GM12878 (cell line): Measurements from ENCODE around the gene ARHGAP15. TPM values are rescaled to one million over a fixed set of nuclear protein-coding genes. Genes with fewer than 3 reads are reported as not detected.

Source experiments
- ATAC-seq: fragments of 200-7000 bp; cut with Tn5 transposase; 3 replicates; pipeline ENCODE4 v1.9.1; 2020; ENCODE audit warnings: mild to moderate bottlenecking, moderate library complexity
- BruUV-seq: library from RNA; stranded (reverse); fragments of 400-500 nt; replicated peaks from 2 replicates; lab custom pipeline; 2021; lab: Mats Ljungman, UMichigan
- CTCF ChIA-PET: fragments of 300-600 bp; sonication (Branson Sonifier 250); formaldehyde crosslinking; extraction: SDS; loops from one replicate; lab custom pipeline; 2021; ENCODE audit warnings: inconsistent platforms; lab: Yijun Ruan, JAX
- POLR2A ChIA-PET: fragments of 350-600 bp; formaldehyde crosslinking; extraction: SDS; loops from one replicate; lab custom pipeline; 2021; ENCODE audit warnings: inconsistent platforms; lab: Charles Lee
- RAD21 ChIA-PET: fragments of 300-600 bp; sonication (Branson Sonifier 250); formaldehyde crosslinking; loops from one replicate; lab custom pipeline; 2023; ENCODE audit warnings: antibody characterized with exemption; ENCODE audit not compliant: unreplicated experiment; lab: Charles Lee
- SMC1A ChIA-PET: fragments of 300-600 bp; sonication (Branson Sonifier 250); formaldehyde crosslinking; loops from one replicate; lab custom pipeline; 2023; ENCODE audit not compliant: unreplicated experiment, uncharacterized antibody; lab: Charles Lee
- DNase-seq: peaks from one replicate; pipeline ENCODE4 v3.0.0-alpha.2; 2011; ENCODE audit warnings: low read depth, low spot score
- FAIRE-seq: peaks from 3 replicates; lab custom pipeline; 2011; peaks lifted over from hg19 to GRCh38; lab: Jason Lieb, UNC
- H2AFZ ChIP-seq: 2 replicates; pipeline ENCODE4 v1.6.0; 2011; ENCODE audit warnings: low read depth, low read length, control low read depth; ENCODE audit not compliant: control insufficient read depth
- H3K27ac ChIP-seq: 2 replicates; pipeline ENCODE4 v1.5.1; 2011; ENCODE audit warnings: control low read depth; ENCODE audit not compliant: control insufficient read depth, insufficient read depth
- H3K27me3 ChIP-seq, 2 experiments: replicated peaks in 1 of 2; 2 replicates each; pipeline versions ENCODE4 v1.6.0 to v1.6.1; 2011; ENCODE audit warnings: low read length in 1 of 2; ENCODE audit not compliant: control insufficient read depth in 2 of 2, insufficient read depth in 2 of 2
- H3K36me3 ChIP-seq, 2 experiments: 2 replicates each; pipeline ENCODE4 v1.5.1; 2011; ENCODE audit warnings: low read length in 1 of 2; ENCODE audit not compliant: control insufficient read depth in 2 of 2, insufficient read depth in 2 of 2
- H3K4me1 ChIP-seq: 2 replicates; pipeline ENCODE4 v1.6.1; 2011; ENCODE audit warnings: mild to moderate bottlenecking, low read length, moderate library complexity, mixed read lengths; ENCODE audit not compliant: control insufficient read depth, insufficient read depth
- H3K4me2 ChIP-seq: 2 replicates; pipeline ENCODE4 v1.6.0; 2011; ENCODE audit warnings: control low read depth; ENCODE audit not compliant: control insufficient read depth, insufficient read depth
- H3K4me3 ChIP-seq: fragments of 200-600 bp; sonication (generic); 2 replicates; pipeline ENCODE4 v1.5.1; 2016
- H3K79me2 ChIP-seq: 2 replicates; pipeline ENCODE4 v1.6.0; 2011; ENCODE audit warnings: low read length; ENCODE audit not compliant: control insufficient read depth, insufficient read depth
- H3K9ac ChIP-seq: 2 replicates; pipeline ENCODE4 v1.8.0; 2011; ENCODE audit warnings: low read length, control low read depth, mixed read lengths; ENCODE audit not compliant: control insufficient read depth, insufficient read depth
- H3K9me3 ChIP-seq: replicated peaks from 3 replicates; pipeline ENCODE4 v1.5.1; 2011; ENCODE audit warnings: mild to moderate bottlenecking, low read length; ENCODE audit not compliant: control insufficient read depth, insufficient read depth
- H4K20me1 ChIP-seq: 2 replicates; pipeline ENCODE4 v1.6.0; 2011; ENCODE audit not compliant: control insufficient read depth, insufficient read depth
- NFXL1 ChIP-seq: fragments of 450-650 bp; IDR thresholded peaks from 2 replicates; pipeline ENCODE4 v1.6.1; 2017; ENCODE audit warnings: antibody characterized with exemption, mild to moderate bottlenecking, borderline replicate concordance
- RELA ChIP-seq: fragments of 450-650 bp; IDR thresholded peaks from 2 replicates; pipeline ENCODE4 v1.8.0; 2014; ENCODE audit warnings: borderline replicate concordance; ENCODE audit not compliant: partially characterized antibody
- SMC3 ChIP-seq: IDR thresholded peaks from 2 replicates; pipeline ENCODE4 v1.6.1; 2011; ENCODE audit warnings: low read length, improper control_type of control experiment, borderline replicate concordance
- STAT3 ChIP-seq: IDR thresholded peaks from 2 replicates; pipeline ENCODE4 v1.6.1; 2011; ENCODE audit warnings: low read depth, low read length, improper control_type of control experiment
- WGBS: methylation state at CpG from one replicate; pipeline ENCODE4 v1.1.6; 2016; ENCODE audit warnings: low lambda C conversion rate; ENCODE audit not compliant: insufficient replicate concordance, insufficient coverage; ENCODE audit errors: missing lambda C conversion rate; 5-methylcytosine and 5-hydroxymethylcytosine counted together
- in situ Hi-C: fragments of 300-500 bp; cut with MboI; formaldehyde crosslinking; loops from 9 replicates; pipeline ENCODE4 v1.14.3; 2018; ENCODE audit warnings: mixed read lengths
- intact Hi-C: fragments of 100-400 bp; cut with micrococcal nuclease; formaldehyde crosslinking; loops from one replicate; pipeline ENCODE4 v1.14.2; 2022; ENCODE audit not compliant: unreplicated experiment
- polyA plus RNA-seq, 11 experiments: library from polyadenylated mRNA; depleted of rRNA in 4 of 11; unstranded in 6 of 11; stranded (reverse) in 5 of 11; fragments of >200 nt; fragmentation: Nextera tagmentation in 4 of 11; fragmentation: Illumina TruSeq in 1 of 11; extraction: Ambion mirVana in 4 of 11; extraction: Trizol in 1 of 11; gene quantifications; 1 replicate in 1 of 11; 2 replicates in 10 of 11; pipeline versions ENCODE4 v1.2.1 to v1.2.3, GENCODE V29; 2011 to 2016; ENCODE audit warnings: inconsistent platforms in 2 of 11, missing spikeins in 2 of 11, low read depth in 1 of 11
- total RNA-seq, 4 experiments: library from RNA; depleted of rRNA in 3 of 4; stranded (reverse); fragments of >200 nt in 3 of 4; fragmentation: Illumina TruSeq in 1 of 4; extraction: Trizol in 1 of 4; gene quantifications; 2 replicates each; pipeline versions ENCODE4 v1.2.1 to v1.2.3, GENCODE V29; 2013 to 2021
- TF ChIP-seq, protein P1 (sequence below): IDR thresholded peaks from 2 replicates; pipeline ENCODE4 v1.6.1; 2011; ENCODE audit warnings: low read depth, mild to moderate bottlenecking, low read length, moderate library complexity, borderline replicate concordance; ENCODE audit errors: extremely low read depth

Gene ARHGAP15
- total and polyA plus RNA-seq, 10 of the 15 experiments (the other 5 are each of a cell fraction or from before 2014, with no cell fraction given) = 38.0 to 92.6 (median 66.7) TPM

DNA sequence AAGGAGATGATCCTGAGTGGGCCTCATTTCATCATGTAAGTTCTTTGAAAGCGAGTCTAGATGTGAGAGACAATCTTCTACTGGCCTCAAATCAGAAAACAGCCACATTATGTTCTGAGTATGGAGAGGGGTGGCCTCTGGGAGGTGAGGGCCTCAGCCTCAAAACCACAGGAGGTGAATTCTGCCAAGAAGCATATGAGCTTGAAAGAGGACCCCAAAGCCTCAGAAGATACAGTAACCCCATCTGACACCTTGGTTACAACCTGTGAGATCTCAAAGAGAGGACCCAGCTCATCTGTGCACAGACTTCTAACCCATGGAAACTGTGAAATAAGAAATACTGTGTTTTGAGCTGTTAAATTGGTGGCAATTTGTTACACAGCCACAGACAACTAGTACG is 200.1 kb downstream of the ARHGAP15 start:
- no peak overlapping the region for H2AFZ ChIP-seq
- TF ChIP-seq SMC3 (no peak), STAT3 (no peak), NFXL1 (no peak)
- H3K4me1 ChIP-seq = no peaks in the 10 kb centered on the region
- DNase-seq = no peak
- no peak overlapping the region for H3K4me3 ChIP-seq
- H3K9me3 ChIP-seq = no peaks in the 10 kb centered on the region
- no peak overlapping the region for H3K4me2 ChIP-seq
- H3K27ac ChIP-seq = no peak overlapping the region
- H4K20me1 ChIP-seq = no peaks in the 10 kb centered on the region
- no peaks in the 10 kb centered on the region for H3K79me2 ChIP-seq
- H3K27me3 ChIP-seq = no peaks in the 10 kb centered on the region
- RAD21 ChIA-PET = interaction anchor here (0.6 kb wide), 1 partner anchor 1439 kb away, joined by 3 read pairs; no protein-coding TSS in a partner anchor
- intact Hi-C loops = no loop called here
- FAIRE-seq = no peak
- BruUV-seq = no TSS peak
- no peak overlapping the region for H3K9ac ChIP-seq
- 100% methylated on average over 2 of the region's 2 CpGs for WGBS
- POLR2A ChIA-PET = no interaction called here
- in situ Hi-C loops = no loop called here
- SMC1A ChIA-PET = no interaction called here
- ATAC-seq = no peak
- CTCF ChIA-PET = interaction anchor here (0.6 to 1.0 kb wide), 2 partner anchors 11 to 463 kb away, joined by 3 to 5 read pairs; no protein-coding TSS in a partner anchor
- no peaks in the 10 kb centered on the region for H3K36me3 ChIP-seq

DNA sequence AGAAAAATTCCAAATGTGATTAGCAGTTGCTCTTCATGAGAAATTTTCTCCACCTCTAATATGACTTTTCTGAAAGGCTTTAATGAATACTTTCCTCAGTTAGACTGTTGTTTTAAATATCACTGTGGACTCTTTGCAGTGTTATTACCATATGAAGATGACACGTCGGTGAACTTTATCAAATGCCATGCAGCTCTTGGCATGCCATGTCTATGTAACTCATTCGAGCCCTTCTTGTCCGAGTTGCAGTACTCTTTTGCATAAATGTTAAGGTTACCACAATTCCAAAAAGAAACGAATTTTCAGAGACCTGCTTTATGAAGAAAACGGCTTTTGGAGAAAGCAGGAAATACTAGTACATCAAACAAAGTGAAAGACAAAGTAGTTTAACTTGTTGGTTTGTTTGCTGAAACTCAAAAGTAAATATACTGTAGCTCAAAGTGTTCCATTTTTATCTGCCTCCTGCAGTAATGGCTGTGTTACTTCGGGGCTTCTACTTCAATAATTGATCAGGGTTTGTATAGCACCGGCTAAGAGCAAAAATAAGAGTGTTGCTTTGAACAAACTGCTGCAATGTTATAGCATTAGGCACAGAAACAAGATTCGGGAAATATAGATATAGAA is 204.1 kb downstream of the ARHGAP15 start:
- ChIA-PET POLR2A (interaction anchor here (0.6 kb wide), 1 partner anchor 12 kb away, joined by 6 read pairs; no protein-coding TSS in a partner anchor), CTCF (interaction anchor here (1.3 kb wide), 1 partner anchor 8 kb away, joined by 3 read pairs; no protein-coding TSS in a partner anchor), SMC1A (interaction anchor here (0.6 kb wide), 1 partner anchor 70 kb away, joined by 3 read pairs; no protein-coding TSS in a partner anchor), RAD21 (no interaction called here)
- H3K9ac ChIP-seq = no peak overlapping the region
- FAIRE-seq (no peak), ATAC-seq (no peak), DNase-seq (no peak)
- no peak for TF ChIP-seq RELA
- TF ChIP-seq, protein P1, sequence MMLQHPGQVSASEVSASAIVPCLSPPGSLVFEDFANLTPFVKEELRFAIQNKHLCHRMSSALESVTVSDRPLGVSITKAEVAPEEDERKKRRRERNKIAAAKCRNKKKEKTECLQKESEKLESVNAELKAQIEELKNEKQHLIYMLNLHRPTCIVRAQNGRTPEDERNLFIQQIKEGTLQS = no peak
- H3K4me1 ChIP-seq = no peaks in the 10 kb centered on the region
- H3K27me3 ChIP-seq = no peaks in the 10 kb centered on the region
- no TSS peak for BruUV-seq
- WGBS = 96% methylated on average over 9 of the region's 9 CpGs
- H3K9me3 ChIP-seq = no peaks in the 10 kb centered on the region
- no peak overlapping the region for H3K27ac ChIP-seq
- H3K36me3 ChIP-seq = no peaks in the 10 kb centered on the region
- no peak overlapping the region for H3K4me2 ChIP-seq
- in situ Hi-C loops = no loop called here
- H4K20me1 ChIP-seq = no peaks in the 10 kb centered on the region
- H3K4me3 ChIP-seq = no peak overlapping the region
- H2AFZ ChIP-seq = no peak overlapping the region
- H3K79me2 ChIP-seq = no peaks in the 10 kb centered on the region
- intact Hi-C loops = no loop called here
